GM12874 (cell line): ENCODE results near the gene C2CD2.

Experiments
- CTCF ChIP-seq: IDR thresholded peaks from 2 replicates; pipeline ENCODE4 v1.5.1; 2011; ENCODE audit warnings: low read depth, mild to moderate bottlenecking, control low read depth, low read length, moderate library complexity; ENCODE audit not compliant: insufficient read depth

The C2CD2 gene

GRCh38 chr21:41913230-41913629 lies 40.6 kb downstream of the C2CD2 start:
- no peak for TF ChIP-seq CTCF

GRCh38 chr21:41908829-41909228 lies 45.0 kb downstream of the C2CD2 start:
- no peak for TF ChIP-seq CTCF

GRCh38 chr21:41907496-41908258 lies 46.1 kb downstream of the C2CD2 start:
- TF ChIP-seq CTCF: no peak

- TF ChIP-seq CTCF: no peak
These were observed 47.0 kb downstream of the C2CD2 start for GRCh38 chr21:41906770-41907169.

GRCh38 chr21:41903559-41904351 lies 50.1 kb downstream of the C2CD2 start:
- TF ChIP-seq CTCF: no peak

GRCh38 chr21:41902946-41903345 lies 50.9 kb downstream of the C2CD2 start:
- TF ChIP-seq CTCF: no peak

- no peak for TF ChIP-seq CTCF
These were observed 52.0 kb downstream of the C2CD2 start for GRCh38 chr21:41901782-41902181.
